Measurements from ENCODE around the gene BRSK2. TPM values are rescaled to one million over a fixed set of nuclear protein-coding genes. Genes with fewer than 3 reads are reported as not detected.

BRSK2 gene
- polyA plus RNA-seq, 2 donors: 0.90 to 1.1 TPM

- Histone ChIP-seq H3K4me3 (ENCODE audit: low read depth in 1 of 2, low read length in 2 of 2) (no peak overlapping the region), H3K27ac (ENCODE audit: low read depth in 2 of 2, low read length in 1 of 2) (no peak overlapping the region), H3K27me3 (ENCODE audit: control insufficient read depth in 1 of 2, insufficient read depth in 2 of 2, low read length in 2 of 2) (peaks cover 0 to 17% of the 10 kb centered on the region in 2 donors), H3K4me1 (ENCODE audit: control insufficient read depth in 2 of 2, insufficient read depth in 2 of 2, low read length in 1 of 2) (peaks cover 6 to 7% of the 10 kb centered on the region in 2 donors), H3K9me3 (ENCODE audit: control insufficient read depth in 2 of 2, insufficient read depth in 1 of 2, low read depth in 1 of 2, low read length in 1 of 2) (peaks cover 0 to 5% of the 10 kb centered on the region in 2 donors), H3K36me3 (ENCODE audit: control insufficient read depth in 2 of 2, insufficient read depth in 2 of 2, low read length in 1 of 2) (no peaks in the 10 kb centered on the region)
- WGBS, 2 donors: 84 to 89% methylated on average over 10 of the region's 10 CpGs
Observed at GRCh38 chr11:1387521-1387920, 2.2 kb upstream of the BRSK2 start.

GRCh38 chr11:1387961-1388762, 1.6 kb upstream of the BRSK2 start:
- 57 to 58% methylated on average over 22 of the region's 22 CpGs for WGBS, 2 donors
- no peaks in the 10 kb centered on the region for H3K36me3 ChIP-seq (ENCODE audit: control insufficient read depth in 2 of 2, insufficient read depth in 2 of 2, low read length in 1 of 2)
- H3K9me3 ChIP-seq (ENCODE audit: control insufficient read depth in 2 of 2, insufficient read depth in 1 of 2, low read depth in 1 of 2, low read length in 1 of 2): peaks cover 0 to 5% of the 10 kb centered on the region in 2 donors
- H3K27ac ChIP-seq (ENCODE audit: low read depth in 2 of 2, low read length in 1 of 2): no peak overlapping the region
- peaks cover 6 to 7% of the 10 kb centered on the region in 2 donors for H3K4me1 ChIP-seq (ENCODE audit: control insufficient read depth in 2 of 2, insufficient read depth in 2 of 2, low read length in 1 of 2)
- peaks cover 0 to 21% of the 10 kb centered on the region in 2 donors for H3K27me3 ChIP-seq (ENCODE audit: control insufficient read depth in 1 of 2, insufficient read depth in 2 of 2, low read length in 2 of 2)
- H3K4me3 ChIP-seq (ENCODE audit: low read depth in 1 of 2, low read length in 2 of 2): no peak overlapping the region

- Histone ChIP-seq H3K9me3 (ENCODE audit: control insufficient read depth in 2 of 2, insufficient read depth in 1 of 2, low read depth in 1 of 2, low read length in 1 of 2) (peaks cover 0 to 5% of the 10 kb centered on the region in 2 donors), H3K36me3 (ENCODE audit: control insufficient read depth in 2 of 2, insufficient read depth in 2 of 2, low read length in 1 of 2) (no peaks in the 10 kb centered on the region), H3K27ac (ENCODE audit: low read depth in 2 of 2, low read length in 1 of 2) (no peak overlapping the region), H3K4me1 (ENCODE audit: control insufficient read depth in 2 of 2, insufficient read depth in 2 of 2, low read length in 1 of 2) (peaks cover 6 to 7% of the 10 kb centered on the region in 2 donors), H3K4me3 (ENCODE audit: low read depth in 1 of 2, low read length in 2 of 2) (no peak overlapping the region), H3K27me3 (ENCODE audit: control insufficient read depth in 1 of 2, insufficient read depth in 2 of 2, low read length in 2 of 2) (peaks cover 0 to 21% of the 10 kb centered on the region in 2 donors)
- 10 to 12% methylated on average over 22 of the region's 22 CpGs for WGBS, 2 donors
Observed at GRCh38 chr11:1388763-1389102, 1.0 kb upstream of the BRSK2 start.

- H3K27me3 ChIP-seq (ENCODE audit: control insufficient read depth in 1 of 2, insufficient read depth in 2 of 2, low read length in 2 of 2): peaks cover 0 to 21% of the 10 kb centered on the region in 2 donors
- H3K27ac ChIP-seq (ENCODE audit: low read depth in 2 of 2, low read length in 1 of 2): peak overlapping the region in 1 of 2 donors; percentile 28
- H3K9me3 ChIP-seq (ENCODE audit: control insufficient read depth in 2 of 2, insufficient read depth in 1 of 2, low read depth in 1 of 2, low read length in 1 of 2): peaks cover 0 to 5% of the 10 kb centered on the region in 2 donors
- WGBS, 2 donors: 1% methylated on average over 88 to 92 of the region's 92 CpGs
- no peaks in the 10 kb centered on the region for H3K36me3 ChIP-seq (ENCODE audit: control insufficient read depth in 2 of 2, insufficient read depth in 2 of 2, low read length in 1 of 2)
- peaks cover 6 to 7% of the 10 kb centered on the region in 2 donors for H3K4me1 ChIP-seq (ENCODE audit: control insufficient read depth in 2 of 2, insufficient read depth in 2 of 2, low read length in 1 of 2)
- H3K4me3 ChIP-seq (ENCODE audit: low read depth in 1 of 2, low read length in 2 of 2): peak overlapping the region; percentile 31 to 45
Observed at GRCh38 chr11:1389103-1389931, 417 bp upstream of the BRSK2 start.

- Histone ChIP-seq H3K27ac (ENCODE audit: low read depth in 2 of 2, low read length in 1 of 2) (no peak overlapping the region), H3K9me3 (ENCODE audit: control insufficient read depth in 2 of 2, insufficient read depth in 1 of 2, low read depth in 1 of 2, low read length in 1 of 2) (peaks cover 0 to 5% of the 10 kb centered on the region in 2 donors), H3K4me3 (ENCODE audit: low read depth in 1 of 2, low read length in 2 of 2) (peak overlapping the region in 1 of 2 donors; percentile 45), H3K36me3 (ENCODE audit: control insufficient read depth in 2 of 2, insufficient read depth in 2 of 2, low read length in 1 of 2) (no peaks in the 10 kb centered on the region), H3K4me1 (ENCODE audit: control insufficient read depth in 2 of 2, insufficient read depth in 2 of 2, low read length in 1 of 2) (peaks cover 6 to 7% of the 10 kb centered on the region in 2 donors), H3K27me3 (ENCODE audit: control insufficient read depth in 1 of 2, insufficient read depth in 2 of 2, low read length in 2 of 2) (peaks cover 0 to 23% of the 10 kb centered on the region in 2 donors)
- 3 to 4% methylated on average over 38 to 73 of the region's 73 CpGs for WGBS, 2 donors
Observed at GRCh38 chr11:1390569-1391164, 933 bp downstream of the BRSK2 start.

- 38 to 43% methylated on average over 35 of the region's 35 CpGs for WGBS, 2 donors
- Histone ChIP-seq H3K36me3 (ENCODE audit: control insufficient read depth in 2 of 2, insufficient read depth in 2 of 2, low read length in 1 of 2) (no peaks in the 10 kb centered on the region), H3K4me1 (ENCODE audit: control insufficient read depth in 2 of 2, insufficient read depth in 2 of 2, low read length in 1 of 2) (peaks cover 6 to 7% of the 10 kb centered on the region in 2 donors), H3K4me3 (ENCODE audit: low read depth in 1 of 2, low read length in 2 of 2) (no peak overlapping the region), H3K27ac (ENCODE audit: low read depth in 2 of 2, low read length in 1 of 2) (no peak overlapping the region), H3K27me3 (ENCODE audit: control insufficient read depth in 1 of 2, insufficient read depth in 2 of 2, low read length in 2 of 2) (peaks cover 0 to 23% of the 10 kb centered on the region in 2 donors), H3K9me3 (ENCODE audit: control insufficient read depth in 2 of 2, insufficient read depth in 1 of 2, low read depth in 1 of 2, low read length in 1 of 2) (peaks cover 0 to 5% of the 10 kb centered on the region in 2 donors)
Observed at GRCh38 chr11:1391165-1392075, 1.7 kb downstream of the BRSK2 start.

- Histone ChIP-seq H3K4me3 (ENCODE audit: low read depth in 1 of 2, low read length in 2 of 2) (no peak overlapping the region), H3K27me3 (ENCODE audit: control insufficient read depth in 1 of 2, insufficient read depth in 2 of 2, low read length in 2 of 2) (peaks cover 0 to 23% of the 10 kb centered on the region in 2 donors), H3K27ac (ENCODE audit: low read depth in 2 of 2, low read length in 1 of 2) (no peak overlapping the region), H3K9me3 (ENCODE audit: control insufficient read depth in 2 of 2, insufficient read depth in 1 of 2, low read depth in 1 of 2, low read length in 1 of 2) (peaks cover 0 to 5% of the 10 kb centered on the region in 2 donors), H3K4me1 (ENCODE audit: control insufficient read depth in 2 of 2, insufficient read depth in 2 of 2, low read length in 1 of 2) (peaks cover 6 to 7% of the 10 kb centered on the region in 2 donors), H3K36me3 (ENCODE audit: control insufficient read depth in 2 of 2, insufficient read depth in 2 of 2, low read length in 1 of 2) (no peaks in the 10 kb centered on the region)
- WGBS, 2 donors: 73 to 84% methylated on average over 12 of the region's 12 CpGs
Observed at GRCh38 chr11:1392111-1392510, 2.4 kb downstream of the BRSK2 start.

- WGBS, 2 donors: 85 to 90% methylated on average over 19 to 21 of the region's 21 CpGs
- no peak overlapping the region for H3K27ac ChIP-seq (ENCODE audit: low read depth in 2 of 2, low read length in 1 of 2)
- H3K36me3 ChIP-seq (ENCODE audit: control insufficient read depth in 2 of 2, insufficient read depth in 2 of 2, low read length in 1 of 2): no peaks in the 10 kb centered on the region
- H3K27me3 ChIP-seq (ENCODE audit: control insufficient read depth in 1 of 2, insufficient read depth in 2 of 2, low read length in 2 of 2): peaks cover 0 to 23% of the 10 kb centered on the region in 2 donors
- no peak overlapping the region for H3K4me3 ChIP-seq (ENCODE audit: low read depth in 1 of 2, low read length in 2 of 2)
- H3K9me3 ChIP-seq (ENCODE audit: control insufficient read depth in 2 of 2, insufficient read depth in 1 of 2, low read depth in 1 of 2, low read length in 1 of 2): peaks cover 0 to 5% of the 10 kb centered on the region in 2 donors
- H3K4me1 ChIP-seq (ENCODE audit: control insufficient read depth in 2 of 2, insufficient read depth in 2 of 2, low read length in 1 of 2): peaks cover 6 to 7% of the 10 kb centered on the region in 2 donors
Observed at GRCh38 chr11:1392561-1392960, 2.8 kb downstream of the BRSK2 start.

All from esophagus (tissue), 2 donors.